ENCODE data around the gene DOCK11. TPM values are rescaled to one million over a fixed set of nuclear protein-coding genes. Genes with fewer than 3 reads are reported as not detected.

DOCK11 gene
- total and polyA plus RNA-seq, 2 experiments from 2014 or later = 7.6 to 8.3 TPM

GRCh38 chrX:118493653-118494297 lies 1.8 kb upstream of the DOCK11 start:
- WGBS (ENCODE audit: low lambda C conversion rate, missing lambda C conversion rate) = 71% methylated on average over 3 of the region's 3 CpGs
- H3K4me2 ChIP-seq = no peak overlapping the region
- H3K4me1 ChIP-seq (ENCODE audit: insufficient read depth) = peaks cover 4% of the 10 kb centered on the region
- no peak overlapping the region for H2AFZ ChIP-seq
- no peak for TF ChIP-seq CTCF (IDR thresholded peaks at IDR 0.05; ENCODE audit: poor library complexity)
- no peaks in the 10 kb centered on the region for H4K20me1 ChIP-seq (ENCODE audit: insufficient read depth, poor library complexity, severe bottlenecking)
- DNase-seq (ENCODE audit: low spot score) = no peak
- no peaks in the 10 kb centered on the region for H3K9me3 ChIP-seq (ENCODE audit: low read depth)
- H3K4me3 ChIP-seq = no peak overlapping the region
- H3K36me3 ChIP-seq (replicated peaks; ENCODE audit: insufficient read depth, low read depth) = no peaks in the 10 kb centered on the region
- no peak overlapping the region for H3K27ac ChIP-seq
- H3K27me3 ChIP-seq = no peaks in the 10 kb centered on the region
- H3K79me2 ChIP-seq = no peaks in the 10 kb centered on the region
- H3K9me2 ChIP-seq (replicated peaks; ENCODE audit: insufficient read depth) = no peaks in the 10 kb centered on the region

- peak overlapping the region; percentile 63 for H2AFZ ChIP-seq
- TF ChIP-seq CTCF (IDR thresholded peaks at IDR 0.05; ENCODE audit: poor library complexity) (no peak), EZH2 (IDR thresholded peaks at IDR 0.05; ENCODE audit: borderline replicate concordance) (no peak), EZH2phosphoT487 (IDR thresholded peaks at IDR 0.05; ENCODE audit: low read depth, severe bottlenecking, unreplicated experiment) (no peak)
- H3K27me3 ChIP-seq = no peaks in the 10 kb centered on the region
- H3K4me2 ChIP-seq = peak overlapping the region; percentile 88
- no peaks in the 10 kb centered on the region for H3K79me2 ChIP-seq
- peak overlapping the region; percentile 58 for H3K4me3 ChIP-seq
- no peaks in the 10 kb centered on the region for H3K9me2 ChIP-seq (replicated peaks; ENCODE audit: insufficient read depth)
- H3K9me3 ChIP-seq (ENCODE audit: low read depth) = no peaks in the 10 kb centered on the region
- H3K4me1 ChIP-seq (ENCODE audit: insufficient read depth) = peaks cover 4% of the 10 kb centered on the region
- 43% methylated on average over 34 of the region's 81 CpGs for WGBS (ENCODE audit: low lambda C conversion rate, missing lambda C conversion rate)
- peak; percentile 38 for DNase-seq (ENCODE audit: low spot score)
- H3K27ac ChIP-seq = no peak overlapping the region
- H3K36me3 ChIP-seq (replicated peaks; ENCODE audit: insufficient read depth, low read depth) = no peaks in the 10 kb centered on the region
- H4K20me1 ChIP-seq (ENCODE audit: insufficient read depth, poor library complexity, severe bottlenecking) = no peaks in the 10 kb centered on the region
Observed at GRCh38 chrX:118495958-118496762, 545 bp downstream of the DOCK11 start.

GRCh38 chrX:118496763-118497079 lies 1.1 kb downstream of the DOCK11 start:
- 39% methylated on average over 13 of the region's 13 CpGs for WGBS (ENCODE audit: low lambda C conversion rate, missing lambda C conversion rate)
- TF ChIP-seq EZH2 (IDR thresholded peaks at IDR 0.05; ENCODE audit: borderline replicate concordance) = no peak
- TF ChIP-seq EZH2phosphoT487 (IDR thresholded peaks at IDR 0.05; ENCODE audit: low read depth, severe bottlenecking, unreplicated experiment) = no peak
- TF ChIP-seq CTCF (IDR thresholded peaks at IDR 0.05; ENCODE audit: poor library complexity) = no peak

More at GRCh38 chrX:118496763-118497079, 1.1 kb downstream of the DOCK11 start:
- no peak for DNase-seq (ENCODE audit: low spot score)
- H3K27ac ChIP-seq = no peak overlapping the region
- H3K27me3 ChIP-seq = no peaks in the 10 kb centered on the region
- no peaks in the 10 kb centered on the region for H3K36me3 ChIP-seq (replicated peaks; ENCODE audit: insufficient read depth, low read depth)
- no peaks in the 10 kb centered on the region for H3K9me2 ChIP-seq (replicated peaks; ENCODE audit: insufficient read depth)
- H3K4me3 ChIP-seq = peak overlapping the region; percentile 58
- H3K79me2 ChIP-seq = no peaks in the 10 kb centered on the region
- no peaks in the 10 kb centered on the region for H4K20me1 ChIP-seq (ENCODE audit: insufficient read depth, poor library complexity, severe bottlenecking)
- H3K4me1 ChIP-seq (ENCODE audit: insufficient read depth) = peaks cover 4% of the 10 kb centered on the region
- H3K9me3 ChIP-seq (ENCODE audit: low read depth) = no peaks in the 10 kb centered on the region
- H2AFZ ChIP-seq = peak overlapping the region; percentile 63
- peak overlapping the region; percentile 88 for H3K4me2 ChIP-seq

Measured in hepatocyte (in vitro differentiated cells).